GM18502 (cell line): ENCODE measurements around the gene IFNW1.
A peak's percentile ranks its signal among the peaks of the same experiment; 100 is the strongest.

Experiments
- ATAC-seq: cut with Tn5 transposase; IDR thresholded peaks from one replicate; pipeline ENCODE4 v1.9.1; 2021; ENCODE audit warnings: mild to moderate bottlenecking; ENCODE audit not compliant: unreplicated experiment, poor library complexity

IFNW1 gene

GRCh38 chr9:21110708-21111576 lies 30.7 kb downstream of the IFNW1 start:
- ATAC-seq, result peak; percentile 97

GRCh38 chr9:21104787-21105186 lies 36.8 kb downstream of the IFNW1 start:
- ATAC-seq, result no peak

- ATAC-seq, result no peak
These were observed 39.3 kb downstream of the IFNW1 start for GRCh38 chr9:21102305-21102704.

- ATAC-seq, result no peak
These were observed 43.8 kb downstream of the IFNW1 start for GRCh38 chr9:21097817-21098216.

GRCh38 chr9:21096901-21097255 lies 44.8 kb downstream of the IFNW1 start:
- peak; percentile 9 for ATAC-seq

GRCh38 chr9:21096172-21096900 lies 45.3 kb downstream of the IFNW1 start:
- peak; percentile 81 for ATAC-seq

GRCh38 chr9:21095561-21095960 lies 46.1 kb downstream of the IFNW1 start:
- ATAC-seq, result no peak
